ENCODE results near the gene ITPR2.

DNA sequence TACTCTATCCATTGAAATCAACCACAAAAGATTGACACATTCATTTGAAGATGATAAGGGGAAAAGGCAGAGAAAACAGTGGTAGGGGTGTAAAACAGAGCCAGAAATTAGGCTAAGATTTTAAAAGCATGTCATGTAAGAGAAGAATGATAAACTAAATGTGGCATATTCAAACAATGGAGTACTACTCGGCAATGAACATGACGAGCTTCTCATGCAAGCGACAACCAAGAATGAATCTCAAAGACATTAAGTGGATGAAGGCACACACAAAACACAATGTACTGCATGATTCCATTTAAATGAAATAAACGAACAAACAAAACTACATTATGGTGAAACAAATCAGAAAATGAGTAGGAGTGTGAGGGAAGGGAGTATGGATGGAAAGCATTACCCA, 134.8 kb downstream of the ITPR2 start:
- TF ChIP-seq POLR2A (IDR thresholded peaks at IDR 0.05; ENCODE audit: low read depth, low read length) (no peak), POLR2AphosphoS5 (IDR thresholded peaks at IDR 0.05; ENCODE audit: low read depth, low read length) (no peak)

Data from GM12892 (cell line).